IPS-15b (cell line): Measurements from ENCODE around the gene WAS.
A peak's percentile ranks its signal among the peaks of the same experiment; 100 is the strongest.
"Not testable (repeated sequence)": the region's sequence is repeated elsewhere in the genome, so short reads cannot be mapped to it uniquely, and the experiment has no call there.

Experiments used
- H3K27me3 ChIP-seq: one replicate; pipeline ENCODE4 v1.6.1; 2013; ENCODE audit warnings: low read length; ENCODE audit not compliant: control insufficient read depth, insufficient read depth
- H3K36me3 ChIP-seq: one replicate; pipeline ENCODE4 v1.6.1; 2013; ENCODE audit warnings: low read length; ENCODE audit not compliant: control insufficient read depth, insufficient read depth
- H3K4me1 ChIP-seq: one replicate; pipeline ENCODE4 v1.6.1; 2013; ENCODE audit warnings: mild to moderate bottlenecking, low read length; ENCODE audit not compliant: control insufficient read depth, insufficient read depth
- H3K4me3 ChIP-seq: one replicate; pipeline ENCODE4 v1.5.1; 2013; ENCODE audit warnings: low read depth, low read length
- H3K9ac ChIP-seq: one replicate; pipeline ENCODE4 v1.6.1; 2013; ENCODE audit warnings: low read depth, mild to moderate bottlenecking, low read length
- H3K9me3 ChIP-seq: one replicate; pipeline ENCODE4 v1.6.1; 2013; ENCODE audit warnings: mild to moderate bottlenecking, low read length; ENCODE audit not compliant: control insufficient read depth, insufficient read depth

The WAS gene

DNA sequence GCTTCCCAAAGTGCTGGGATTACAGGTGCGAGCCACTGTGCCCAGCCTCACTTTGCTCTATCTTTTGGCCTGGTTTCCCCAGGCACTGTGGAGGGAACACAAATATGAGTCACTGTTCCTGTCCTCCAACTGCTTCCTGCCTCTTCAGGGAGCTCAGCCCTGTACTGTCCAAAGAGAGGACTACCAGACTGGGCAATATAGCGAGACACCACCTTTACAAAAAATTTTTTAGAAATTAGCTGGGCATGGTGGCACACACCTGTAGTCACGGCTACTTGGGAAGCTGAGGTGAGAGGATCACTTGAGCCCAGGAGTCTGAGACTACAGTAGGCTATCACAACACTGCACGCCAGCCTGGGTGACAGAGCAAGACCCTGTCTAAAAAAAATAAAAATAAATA lies 16.9 kb upstream of the WAS start:
- no peaks in the 10 kb centered on the region for H3K27me3 ChIP-seq
- H3K4me3 ChIP-seq: no peak overlapping the region
- no peaks in the 10 kb centered on the region for H3K36me3 ChIP-seq
- no peaks in the 10 kb centered on the region for H3K9me3 ChIP-seq
- no peak overlapping the region for H3K9ac ChIP-seq
- H3K4me1 ChIP-seq: no peaks in the 10 kb centered on the region

DNA sequence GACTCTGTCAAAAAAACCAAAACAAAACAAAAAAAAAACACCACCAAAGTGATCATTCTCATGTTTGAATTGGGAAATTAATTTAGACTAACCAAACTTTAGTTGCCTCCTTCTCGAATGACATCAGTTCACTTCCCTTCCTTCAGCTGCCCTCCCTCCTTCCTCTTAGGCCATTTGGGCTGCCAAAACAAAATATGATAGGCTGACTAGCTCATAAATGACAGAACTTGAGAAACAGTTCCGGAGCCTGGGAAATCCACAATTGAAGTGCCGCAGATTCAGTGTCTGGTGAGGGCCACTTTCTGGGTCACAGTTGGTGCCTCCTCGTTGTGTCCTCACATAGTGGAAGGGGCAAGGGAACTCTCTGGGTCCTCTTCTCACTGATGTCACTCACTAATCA lies 16.1 kb upstream of the WAS start:
- H3K27me3 ChIP-seq: no peaks in the 10 kb centered on the region
- H3K9ac ChIP-seq: no peak overlapping the region
- no peaks in the 10 kb centered on the region for H3K36me3 ChIP-seq
- no peak overlapping the region for H3K4me3 ChIP-seq
- no peaks in the 10 kb centered on the region for H3K9me3 ChIP-seq
- no peaks in the 10 kb centered on the region for H3K4me1 ChIP-seq

DNA sequence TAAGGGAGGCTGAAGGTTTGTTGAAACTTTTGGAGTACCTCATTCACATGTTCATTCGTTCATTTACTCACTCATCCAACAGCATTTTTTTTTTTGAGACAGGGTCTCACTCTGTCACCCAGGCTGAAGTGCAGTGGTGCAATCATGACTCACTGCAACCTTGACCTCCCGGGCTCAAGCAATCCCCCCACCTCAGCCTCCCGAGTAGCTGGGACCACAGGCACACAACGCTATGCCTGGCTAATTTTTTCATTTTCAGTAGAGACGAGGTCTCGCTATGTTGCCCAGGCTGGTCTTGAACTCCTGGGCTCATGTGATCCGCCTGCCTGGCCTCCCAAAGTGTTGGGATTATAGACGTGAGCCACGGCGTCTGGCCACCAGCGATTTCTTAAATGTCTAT lies 15.4 kb upstream of the WAS start:
- H3K36me3 ChIP-seq, H3K4me3 ChIP-seq, H3K27me3 ChIP-seq, H3K4me1 ChIP-seq, H3K9ac ChIP-seq, H3K9me3 ChIP-seq: not testable (repeated sequence)

DNA sequence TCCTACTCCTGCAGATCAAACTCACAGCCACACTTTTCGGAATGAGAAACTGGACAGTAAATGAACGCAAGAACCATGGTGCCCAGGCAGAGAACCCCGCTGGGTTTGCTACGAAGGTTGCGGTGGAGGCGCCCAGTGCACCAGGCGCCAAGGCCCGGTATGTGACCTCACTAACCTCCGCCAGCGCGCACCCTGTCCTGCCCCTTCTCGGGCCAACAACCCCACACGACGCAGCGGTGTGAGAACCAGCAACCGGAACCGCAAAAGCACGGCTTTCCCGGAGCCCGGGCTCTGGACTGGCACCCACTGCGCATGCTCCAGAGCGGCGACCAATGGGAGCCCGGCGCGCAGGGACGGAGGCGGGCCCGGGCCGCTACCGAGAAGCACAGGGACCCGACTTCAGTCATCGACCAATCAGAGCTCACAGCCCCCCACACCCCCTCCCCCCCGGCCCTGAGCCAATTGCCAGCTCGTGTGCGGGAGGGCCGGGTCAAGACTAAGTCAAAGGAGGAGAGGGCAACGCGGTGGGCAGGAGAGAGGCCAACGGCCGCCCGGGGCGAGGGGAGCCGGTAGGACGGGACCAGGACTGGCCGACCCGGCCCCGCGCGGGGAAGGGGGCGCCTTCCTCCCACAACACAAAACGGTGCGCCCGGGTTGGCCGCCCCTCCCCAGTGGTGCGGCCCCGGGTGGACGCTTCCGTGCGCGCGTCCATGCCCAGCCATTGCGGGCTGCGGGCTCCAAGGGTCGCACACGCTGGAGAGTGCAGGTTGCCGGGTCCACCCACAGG lies 7.3 kb upstream of the WAS start:
- no peaks in the 10 kb centered on the region for H3K27me3 ChIP-seq
- H3K9ac ChIP-seq: peak overlapping the region; percentile 77
- no peaks in the 10 kb centered on the region for H3K9me3 ChIP-seq
- no peaks in the 10 kb centered on the region for H3K36me3 ChIP-seq
- H3K4me3 ChIP-seq: peak overlapping the region; percentile 79
- H3K4me1 ChIP-seq: no peaks in the 10 kb centered on the region

DNA sequence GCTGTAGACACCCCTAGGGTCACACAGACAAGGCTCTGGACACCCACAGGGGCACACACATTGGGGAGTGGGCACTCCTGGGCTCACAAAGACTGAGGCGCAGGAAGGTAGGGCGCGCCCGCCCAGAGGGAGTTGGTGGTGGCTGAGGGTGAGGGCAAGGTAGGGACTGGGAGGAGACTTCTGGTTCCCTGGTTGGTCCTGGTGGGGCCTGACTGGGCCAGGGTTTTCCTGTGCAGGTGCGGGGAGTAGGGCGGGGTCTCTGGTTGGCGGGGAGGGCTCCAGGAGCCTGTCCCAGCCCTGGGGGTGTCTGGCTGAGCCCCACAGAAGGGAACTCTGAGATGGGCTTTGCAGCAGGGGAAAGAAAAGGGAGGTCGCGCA lies 6.7 kb upstream of the WAS start:
- Histone ChIP-seq H3K4me1 (no peaks in the 10 kb centered on the region), H3K4me3 (peak overlapping the region; percentile 79), H3K9me3 (no peaks in the 10 kb centered on the region)

DNA sequence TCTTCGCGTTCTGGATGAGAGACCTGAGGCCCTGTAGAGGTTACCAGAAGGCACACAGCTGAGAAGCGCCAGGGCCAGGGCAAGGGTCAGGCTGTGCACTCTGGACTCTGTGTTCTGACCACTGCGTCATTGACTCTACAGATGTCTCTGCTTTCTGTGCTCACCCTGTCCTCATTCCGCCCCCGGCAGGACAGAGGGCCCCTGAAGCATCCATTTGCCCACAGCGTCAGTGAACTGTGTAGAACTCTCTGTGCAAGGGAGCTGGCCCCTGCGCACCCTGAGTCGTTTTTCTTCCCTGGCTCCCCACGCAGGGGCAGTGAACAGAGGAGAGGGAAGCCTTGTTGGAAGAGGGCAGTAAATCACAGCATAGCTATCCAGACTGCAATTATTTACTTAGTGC lies 6.1 kb upstream of the WAS start:
- no peaks in the 10 kb centered on the region for H3K4me1 ChIP-seq
- H3K4me3 ChIP-seq: peak overlapping the region; percentile 79
- H3K36me3 ChIP-seq: no peaks in the 10 kb centered on the region
- H3K9ac ChIP-seq: no peak overlapping the region
- H3K27me3 ChIP-seq: no peaks in the 10 kb centered on the region
- H3K9me3 ChIP-seq: no peaks in the 10 kb centered on the region

More for the DNA sequence above, 6.7 kb upstream of the WAS start:
- Histone ChIP-seq H3K9ac (peak overlapping the region; percentile 73), H3K36me3 (no peaks in the 10 kb centered on the region), H3K27me3 (no peaks in the 10 kb centered on the region)

DNA sequence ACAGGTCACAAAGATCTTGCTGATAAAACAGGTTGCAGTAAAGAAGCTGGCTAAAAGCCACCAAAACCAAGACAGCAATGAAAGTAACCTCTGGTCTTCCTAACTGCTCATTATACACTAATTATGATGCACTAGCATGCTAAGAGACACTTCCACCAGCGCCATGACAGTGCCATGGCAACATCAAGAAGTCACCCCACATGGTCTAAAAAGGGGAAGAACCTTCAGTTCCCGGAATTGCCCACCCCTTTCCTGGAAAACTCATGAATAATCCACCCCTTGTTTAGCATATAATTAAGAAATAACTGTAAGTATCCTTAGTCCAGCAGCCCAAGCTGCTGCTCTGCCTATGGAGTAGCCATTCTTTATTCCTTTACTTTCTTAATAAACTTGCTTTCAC lies 3.1 kb upstream of the WAS start:
- H3K27me3 ChIP-seq: not testable (repeated sequence)

DNA sequence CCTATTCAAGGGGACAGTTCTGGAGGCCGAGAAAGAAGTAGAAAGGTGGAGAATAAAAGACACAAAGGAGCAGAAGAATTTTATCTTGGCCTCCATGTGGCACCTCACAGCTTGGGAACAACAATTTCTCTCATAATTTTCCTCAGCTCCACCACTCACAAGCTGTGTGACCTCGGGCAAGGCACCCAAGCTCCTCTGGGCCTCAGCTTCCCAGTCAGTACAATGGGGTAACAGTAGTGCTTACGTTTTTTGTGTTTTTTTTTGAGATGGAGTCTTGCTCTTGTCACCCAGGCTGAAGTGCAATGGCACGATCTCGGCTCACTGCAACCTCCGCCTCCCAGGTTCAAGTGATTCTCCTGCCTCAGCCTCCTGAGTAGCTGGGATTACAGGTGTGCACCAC lies 2.7 kb upstream of the WAS start:
- not testable (repeated sequence) for H3K4me1 ChIP-seq, H3K36me3 ChIP-seq, H3K9ac ChIP-seq, H3K4me3 ChIP-seq, H3K9me3 ChIP-seq, H3K27me3 ChIP-seq

More for the DNA sequence above, 3.1 kb upstream of the WAS start:
- not testable (repeated sequence) for H3K9ac ChIP-seq, H3K9me3 ChIP-seq, H3K4me1 ChIP-seq, H3K36me3 ChIP-seq, H3K4me3 ChIP-seq

DNA sequence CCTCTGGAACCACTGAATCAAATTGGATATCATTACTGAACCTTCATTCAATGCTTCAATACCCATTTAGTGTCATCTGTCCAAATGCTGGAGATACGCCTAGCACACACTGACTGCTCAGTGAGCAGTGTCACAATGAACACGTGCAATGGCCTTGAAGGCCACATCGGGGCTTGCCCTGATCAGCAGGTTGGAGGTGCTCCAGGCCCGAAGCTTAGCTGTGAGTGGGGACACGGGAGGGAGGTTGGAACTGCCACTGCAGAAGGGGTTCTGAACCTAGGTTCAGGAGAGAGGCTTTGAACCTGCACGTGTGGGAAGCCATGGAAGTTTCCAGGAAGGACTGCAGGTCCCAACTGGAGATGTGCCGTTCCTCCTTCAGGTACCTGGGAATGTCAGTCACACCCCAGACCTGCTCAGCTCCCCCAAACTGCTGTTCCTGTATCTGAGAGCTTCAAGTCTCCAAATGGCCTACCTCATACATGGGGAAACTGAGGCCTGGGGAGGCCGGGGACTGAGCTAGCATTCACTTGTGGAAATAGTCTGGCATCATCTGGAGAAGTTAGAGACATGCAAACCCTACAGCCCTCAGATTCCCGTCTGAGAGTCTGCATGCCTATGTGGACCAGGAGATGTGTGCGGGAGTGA lies 1.9 kb upstream of the WAS start:
- no peaks in the 10 kb centered on the region for H3K27me3 ChIP-seq
- H3K4me1 ChIP-seq: no peaks in the 10 kb centered on the region
- no peaks in the 10 kb centered on the region for H3K36me3 ChIP-seq
- H3K4me3 ChIP-seq: no peak overlapping the region
- H3K9ac ChIP-seq: no peak overlapping the region
- H3K9me3 ChIP-seq: no peaks in the 10 kb centered on the region

DNA sequence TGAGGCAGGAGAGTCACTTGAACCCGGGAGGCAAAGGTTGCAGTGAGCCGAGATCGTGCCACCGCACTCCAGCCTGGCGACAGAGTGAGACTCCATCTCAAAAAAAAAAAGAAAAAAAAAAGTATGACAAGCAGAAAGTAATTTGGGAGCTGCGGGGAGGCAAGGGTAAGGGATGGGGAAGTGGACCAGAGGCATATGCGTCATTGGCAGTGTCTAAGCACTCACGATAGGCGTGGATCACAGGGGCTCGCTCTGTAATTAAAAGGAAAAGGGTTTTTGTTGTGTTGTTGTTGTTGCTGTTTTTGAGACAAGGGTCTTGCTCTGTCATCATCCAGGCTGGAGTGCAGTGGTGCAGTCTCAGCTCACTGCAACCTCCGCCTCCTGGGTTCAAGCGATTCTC lies 804 bp upstream of the WAS start:
- H3K9ac ChIP-seq, H3K27me3 ChIP-seq, H3K9me3 ChIP-seq, H3K4me3 ChIP-seq, H3K4me1 ChIP-seq, H3K36me3 ChIP-seq: not testable (repeated sequence)

DNA sequence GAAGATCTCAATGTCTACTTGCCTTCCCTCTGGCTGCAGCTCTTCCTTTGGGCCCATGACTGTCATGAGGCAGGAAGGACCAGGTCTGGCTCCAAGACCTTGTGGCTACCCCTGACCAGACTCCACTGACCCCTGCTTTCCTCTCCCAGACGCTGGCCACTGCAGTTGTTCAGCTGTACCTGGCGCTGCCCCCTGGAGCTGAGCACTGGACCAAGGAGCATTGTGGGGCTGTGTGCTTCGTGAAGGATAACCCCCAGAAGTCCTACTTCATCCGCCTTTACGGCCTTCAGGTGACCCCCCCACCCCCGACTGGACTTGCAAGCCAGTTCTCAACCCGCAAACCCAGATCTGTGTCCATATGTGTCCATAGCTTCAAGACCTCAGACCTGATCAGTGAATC lies 535 bp downstream of the WAS start:
- Histone ChIP-seq H3K36me3 (no peaks in the 10 kb centered on the region), H3K27me3 (no peaks in the 10 kb centered on the region), H3K4me3 (no peak overlapping the region), H3K4me1 (no peaks in the 10 kb centered on the region), H3K9ac (no peak overlapping the region), H3K9me3 (no peaks in the 10 kb centered on the region)

DNA sequence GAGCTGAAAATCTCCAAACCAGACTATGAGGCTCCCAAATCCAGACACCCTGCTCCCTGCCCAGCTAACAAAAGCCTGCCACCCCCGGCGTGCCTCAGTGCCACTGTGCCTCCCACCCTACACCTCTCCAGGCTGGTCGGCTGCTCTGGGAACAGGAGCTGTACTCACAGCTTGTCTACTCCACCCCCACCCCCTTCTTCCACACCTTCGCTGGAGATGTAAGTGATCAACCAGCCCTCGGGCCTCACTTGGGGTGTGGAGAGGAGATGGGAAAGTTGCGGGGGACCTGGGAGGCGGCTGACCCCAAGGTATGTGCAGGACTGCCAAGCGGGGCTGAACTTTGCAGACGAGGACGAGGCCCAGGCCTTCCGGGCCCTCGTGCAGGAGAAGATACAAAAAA lies 1.8 kb downstream of the WAS start:
- H3K9ac ChIP-seq: no peak overlapping the region
- no peak overlapping the region for H3K4me3 ChIP-seq
- no peaks in the 10 kb centered on the region for H3K27me3 ChIP-seq
- no peaks in the 10 kb centered on the region for H3K36me3 ChIP-seq
- no peaks in the 10 kb centered on the region for H3K9me3 ChIP-seq
- H3K4me1 ChIP-seq: no peaks in the 10 kb centered on the region
